ENCODE measurements around the gene CDH12.

- TF ChIP-seq POLR2A (IDR thresholded peaks at IDR 0.05; ENCODE audit: low read depth, low read length) (no peak), POLR2AphosphoS5 (IDR thresholded peaks at IDR 0.05; ENCODE audit: low read depth, low read length) (no peak)
Observed at GRCh38 chr5:21773456-21773855, 1079.7 kb downstream of the CDH12 start.

All from GM12891 (cell line).